Right ventricle myocardium inferior (tissue), 1 donor: Measurements from ENCODE around the gene USH2A. TPM values are rescaled to one million over a fixed set of nuclear protein-coding genes. Genes with fewer than 3 reads are reported as not detected.

ENCODE experiments used
- ATAC-seq: fragments of 200-7000 bp; cut with Tn5 transposase; one replicate; pipeline ENCODE4 v1.9.1; 2020; ENCODE audit warnings: mild to moderate bottlenecking, moderate library complexity
- DNase-seq: peaks from one replicate; pipeline ENCODE4 v3.0.0; 2021; ENCODE audit errors: missing footprints
- intact Hi-C: fragments of 100-400 bp; cut with DNase I; formaldehyde crosslinking; loops from one replicate; pipeline ENCODE4 v1.11.0; 2022
- total RNA-seq: library from RNA; stranded (reverse); fragmentation: NEBNext Ultra II Directional; extraction: Animal tissue kit (Norgen Biotek cat#: 25700); gene quantifications from one replicate; pipeline ENCODE4 v1.2.1, GENCODE V29; 2021
- donor health status: DM: no; HTN: yes; CAD: no; lungs with severe emphysema.

The USH2A gene
- total RNA-seq, 1 donor from 2014 or later, result 1.3 TPM

DNA sequence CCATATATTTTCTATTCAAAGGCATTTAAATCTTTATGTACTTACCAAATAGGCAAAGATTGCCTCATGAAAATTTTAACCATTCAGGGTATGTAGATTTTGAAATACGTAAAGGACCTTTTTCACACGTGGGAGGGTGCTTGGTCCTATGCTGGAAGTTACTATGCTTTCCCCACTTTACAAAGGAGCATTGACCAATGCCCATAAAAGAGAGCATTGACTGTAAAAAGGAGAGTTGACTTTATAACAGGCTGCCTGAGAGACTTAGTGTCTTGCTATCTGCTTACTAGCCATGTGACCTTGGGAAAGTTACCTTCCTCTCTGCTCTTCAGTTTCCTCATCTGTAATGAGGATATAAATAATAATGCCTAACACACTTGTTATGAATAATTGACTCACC is 346.5 kb downstream of the USH2A start:
- no peak for DNase-seq
- intact Hi-C loops, result no loop called here

DNA sequence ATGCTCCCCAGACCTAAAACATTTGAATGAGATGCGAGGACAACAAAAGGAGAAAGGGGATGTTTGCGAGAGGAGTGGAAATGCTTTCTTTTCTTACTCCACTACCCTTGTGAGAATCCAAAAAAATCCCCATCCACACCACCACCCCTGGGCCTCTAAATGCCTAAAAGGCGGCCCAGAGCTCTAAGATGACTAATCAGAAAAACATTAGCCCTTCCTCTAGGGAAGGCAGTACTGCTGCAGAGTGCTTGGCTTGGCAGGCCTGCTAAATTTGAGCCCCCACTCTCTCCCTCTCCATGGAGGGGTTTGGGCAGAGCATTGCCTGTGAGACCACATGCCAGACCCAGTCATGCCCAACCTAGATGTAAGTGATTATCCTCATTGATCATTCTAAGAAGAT is 347.9 kb downstream of the USH2A start:
- intact Hi-C loops, result no loop called here
- ATAC-seq (no peak), DNase-seq (no peak)

More for the DNA sequence above, 346.5 kb downstream of the USH2A start:
- no peak for ATAC-seq

DNA sequence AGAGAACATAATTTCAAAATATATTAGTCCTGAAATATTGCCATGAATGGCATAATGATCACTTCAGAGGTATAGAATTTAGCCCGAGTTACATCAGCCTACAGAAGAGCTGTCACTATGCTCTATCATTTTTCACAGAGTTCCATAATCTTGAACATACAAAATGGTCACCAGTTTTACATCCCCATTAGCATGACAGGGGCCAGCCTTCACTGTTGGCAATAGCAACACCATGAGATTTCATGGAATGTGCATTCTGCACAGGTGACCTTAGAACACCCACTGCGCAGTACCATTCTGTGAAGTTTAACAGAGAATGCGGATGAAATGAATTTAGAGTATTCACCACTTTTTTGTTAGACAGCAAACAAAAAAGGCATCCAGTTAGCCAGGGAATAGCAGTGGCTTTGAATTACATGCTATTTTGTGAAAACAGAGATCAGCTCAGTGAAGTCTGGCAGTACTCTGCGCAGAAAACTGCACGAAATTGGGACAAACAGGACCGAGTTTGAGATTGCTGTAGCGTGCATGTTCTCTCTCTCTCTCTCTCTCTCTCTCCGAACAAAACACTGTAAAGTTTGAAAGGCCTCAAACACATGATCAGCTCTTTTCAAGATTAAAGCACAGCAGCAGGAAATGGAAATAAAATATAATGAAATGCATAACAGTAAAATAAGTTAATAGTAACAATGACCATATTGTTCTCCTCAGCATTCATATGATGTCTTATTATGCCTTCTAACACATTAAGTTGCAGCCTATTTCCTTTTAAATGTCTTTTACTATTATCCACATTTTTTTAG is 349.3 kb downstream of the USH2A start:
- no peak for DNase-seq
- intact Hi-C loops, result no loop called here
- no peak for ATAC-seq

DNA sequence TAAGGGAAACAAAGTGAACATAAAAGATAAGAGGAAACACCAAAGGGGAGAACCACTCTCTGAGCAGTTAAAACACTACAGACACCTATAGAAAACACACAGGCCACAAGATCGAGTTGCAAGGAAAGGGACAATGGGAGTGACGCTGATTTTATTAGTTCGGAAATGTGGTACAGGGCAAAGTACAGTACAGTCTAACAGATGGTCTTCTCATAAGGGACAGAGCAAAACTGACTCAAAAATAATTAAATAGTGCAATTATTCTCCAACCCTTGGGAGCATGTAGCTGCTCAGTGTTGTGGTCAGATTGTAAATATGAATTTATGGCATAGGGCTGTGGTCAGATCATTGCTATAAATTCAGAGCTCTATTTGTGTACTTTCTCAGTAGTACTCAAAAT is 352.0 kb downstream of the USH2A start:
- no peak for DNase-seq
- intact Hi-C loops, result no loop called here

DNA sequence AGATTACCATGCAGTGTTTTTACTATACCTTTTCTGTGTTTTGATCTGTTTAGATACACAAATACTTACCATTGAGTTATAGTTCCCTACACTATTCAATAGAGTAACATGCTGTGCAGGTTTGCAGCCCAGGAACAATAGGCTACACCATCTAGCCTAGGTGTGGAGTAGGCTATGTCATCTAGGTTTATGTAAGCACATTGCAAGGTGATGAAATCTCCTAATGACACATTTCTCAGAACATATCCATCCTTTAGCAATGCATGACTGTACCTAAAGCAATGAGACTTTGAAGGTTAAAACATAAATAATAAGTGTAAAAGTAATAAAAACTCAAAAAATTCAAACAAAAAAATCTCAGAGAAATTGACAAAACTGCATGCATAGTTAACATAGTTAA is 358.6 kb downstream of the USH2A start:
- no peak for DNase-seq
- intact Hi-C loops, result no loop called here
- no peak for ATAC-seq

More for the DNA sequence above, 352.0 kb downstream of the USH2A start:
- no peak for ATAC-seq

DNA sequence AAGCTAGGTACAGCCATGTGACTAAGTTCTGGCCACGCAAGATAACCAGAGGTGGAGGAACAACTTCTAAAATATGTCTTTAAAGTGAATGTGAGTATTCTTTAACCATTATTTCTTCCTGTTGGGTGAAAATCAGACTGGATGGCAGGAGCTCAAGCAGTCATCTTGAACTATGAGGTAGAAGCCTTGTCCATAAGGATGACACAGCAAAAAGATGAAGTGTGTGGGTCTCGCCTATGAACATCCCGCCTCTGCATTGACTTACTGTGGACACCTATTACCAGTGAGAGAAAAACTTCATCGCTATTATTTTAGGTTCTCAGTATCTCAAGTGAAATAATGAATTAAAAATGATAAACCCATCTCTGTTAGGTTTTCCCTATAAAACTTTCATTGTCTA is 365.3 kb downstream of the USH2A start:
- ATAC-seq (no peak), DNase-seq (no peak)
- intact Hi-C loops, result no loop called here

DNA sequence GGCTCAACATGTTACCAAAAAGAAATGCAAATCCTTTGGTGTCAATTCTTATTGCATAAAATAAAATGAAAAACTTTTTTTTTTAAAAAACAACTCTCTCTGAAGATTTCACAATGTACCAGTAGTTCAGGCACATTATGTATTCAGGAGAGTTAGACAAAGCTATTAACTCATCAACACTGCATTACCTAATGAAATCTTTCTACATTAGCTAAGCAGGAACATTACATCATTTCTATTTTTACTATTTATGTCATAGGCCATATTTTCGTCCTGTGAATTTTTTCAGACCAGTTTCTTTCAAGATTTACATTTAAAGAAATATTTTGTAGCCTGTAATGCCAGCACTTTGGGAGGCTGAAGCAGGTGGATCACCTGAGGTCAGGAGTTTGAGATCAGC is 366.2 kb downstream of the USH2A start:
- intact Hi-C loops, result no loop called here

DNA sequence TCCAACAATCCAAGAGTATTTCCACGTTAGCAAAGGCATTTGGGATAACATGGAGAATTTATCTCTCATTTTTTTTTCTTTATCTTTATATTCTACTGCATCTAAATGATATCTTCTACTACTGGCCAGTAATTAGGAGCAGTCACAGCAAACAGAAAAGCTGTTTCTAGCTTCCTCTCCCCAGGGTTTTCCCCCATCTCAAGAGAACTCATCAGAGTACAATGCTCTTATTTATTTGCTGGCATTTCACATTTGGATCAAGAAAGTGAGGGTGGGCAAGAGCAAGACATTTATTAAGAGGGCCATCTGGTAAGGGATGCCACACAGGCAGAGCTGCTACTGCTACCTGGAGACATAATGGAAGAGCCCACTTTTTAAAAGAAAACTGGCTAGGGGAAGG is 368.2 kb downstream of the USH2A start:
- DNase-seq (no peak), ATAC-seq (no peak)
- intact Hi-C loops, result no loop called here

More for the DNA sequence above, 366.2 kb downstream of the USH2A start:
- ATAC-seq (no peak), DNase-seq (no peak)

DNA sequence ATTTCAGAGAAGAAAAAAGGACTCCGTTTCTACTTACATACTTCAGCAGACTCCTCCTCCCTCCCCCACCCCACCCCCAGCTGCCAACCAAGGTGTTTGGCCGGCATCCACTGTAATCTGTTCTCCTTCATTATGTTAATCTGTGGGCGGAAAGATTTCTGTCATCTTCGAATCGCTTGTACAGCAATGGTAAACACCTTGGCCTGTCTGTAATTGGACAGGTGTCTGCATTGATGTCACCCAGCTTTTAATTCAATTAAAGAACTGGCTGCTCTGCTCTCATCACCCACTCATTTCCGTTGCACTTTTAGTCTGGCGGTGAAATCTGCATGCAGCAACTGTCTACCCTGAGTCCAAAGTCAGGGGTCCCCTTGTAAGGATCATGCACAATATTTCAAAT is 368.6 kb downstream of the USH2A start:
- DNase-seq (no peak), ATAC-seq (no peak)
- intact Hi-C loops, result no loop called here

DNA sequence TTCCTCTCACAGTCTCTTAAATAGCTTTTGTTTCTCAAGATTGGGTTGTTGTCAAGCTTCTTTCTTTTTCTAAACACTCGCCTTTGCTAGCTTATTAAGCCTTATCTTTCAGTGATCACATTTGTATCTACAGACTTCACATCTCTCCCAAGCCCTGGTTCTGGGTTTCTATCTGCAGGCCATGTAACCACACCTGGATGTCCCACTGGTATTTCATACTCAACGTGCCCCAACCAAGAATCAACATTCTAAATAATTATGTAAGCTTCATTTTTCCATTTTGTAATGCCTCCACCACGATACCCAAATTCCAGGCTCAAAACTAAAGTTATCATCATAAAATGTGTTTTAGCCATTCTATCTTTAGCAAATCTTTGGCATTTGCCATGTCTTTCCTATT is 372.2 kb downstream of the USH2A start:
- intact Hi-C loops, result no loop called here
- no peak for ATAC-seq
- no peak for DNase-seq

DNA sequence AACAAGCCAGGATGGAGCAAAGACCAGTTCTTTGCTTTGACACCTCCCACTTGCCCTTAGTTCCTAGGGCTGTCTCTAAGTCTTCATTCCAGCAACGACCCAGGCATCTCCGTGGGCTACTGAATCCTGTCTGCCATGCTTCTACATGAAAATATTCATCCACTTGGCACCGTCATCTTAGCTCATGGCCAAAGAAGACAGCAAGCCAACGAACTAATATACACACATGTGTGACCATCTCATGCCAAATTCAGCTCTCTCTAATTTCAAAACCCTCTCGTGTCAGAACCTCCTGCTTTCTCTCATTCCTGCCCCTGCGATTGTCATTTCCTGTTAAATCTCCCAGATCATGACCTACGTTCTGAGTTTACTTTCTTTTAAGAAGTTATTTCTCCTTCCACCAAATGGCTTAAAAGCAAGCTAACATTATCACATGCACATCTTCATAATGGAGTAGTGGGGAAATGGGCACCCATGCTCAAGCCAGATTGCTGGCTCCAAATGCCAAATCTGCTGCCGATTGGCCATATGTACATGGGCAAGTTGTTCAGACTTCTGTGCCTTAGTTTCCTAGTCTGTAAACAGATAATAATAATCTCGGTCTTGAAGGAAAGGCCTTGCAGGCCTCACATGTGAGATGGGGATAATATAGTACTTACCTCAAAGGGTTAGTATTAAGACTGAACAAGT is 373.4 kb downstream of the USH2A start:
- no peak for ATAC-seq
- DNase-seq, result no peak
- intact Hi-C loops, result no loop called here

DNA sequence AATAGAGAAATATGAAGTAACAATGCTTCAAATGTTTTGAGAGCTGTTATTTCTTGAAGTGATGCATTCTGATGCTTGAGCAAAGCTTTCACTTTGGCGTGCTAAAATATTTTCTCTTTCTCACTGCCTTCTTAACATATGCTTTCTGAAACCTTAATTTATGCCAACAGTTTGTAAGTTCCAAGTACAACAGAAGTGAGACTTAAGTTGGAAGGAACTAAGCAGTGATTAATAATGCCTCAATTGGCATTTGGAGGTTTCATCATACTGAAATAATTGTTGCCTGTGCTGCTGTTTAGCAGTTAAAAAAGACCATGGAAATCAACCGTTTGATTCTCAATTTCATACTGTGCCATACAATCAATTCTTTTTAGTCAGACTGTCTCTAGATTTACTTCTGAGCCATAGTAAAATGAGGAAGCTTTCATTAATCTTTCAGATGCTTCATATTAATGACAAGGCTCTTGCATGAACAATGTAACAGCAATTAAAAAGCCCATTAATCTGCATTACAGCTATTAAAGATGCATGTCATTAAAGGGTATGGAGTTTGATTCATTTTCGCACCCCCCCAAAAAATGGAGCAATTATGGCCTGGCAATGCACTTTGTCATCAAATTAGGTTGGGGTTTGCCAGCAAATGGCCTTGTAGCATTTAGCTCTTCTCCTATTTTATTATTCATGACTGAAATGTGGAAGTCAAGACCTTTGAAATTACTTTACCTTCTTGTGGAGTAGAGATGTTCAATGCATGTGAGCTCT is 375.3 kb downstream of the USH2A start:
- no peak for DNase-seq
- intact Hi-C loops, result no loop called here
- ATAC-seq, result no peak

DNA sequence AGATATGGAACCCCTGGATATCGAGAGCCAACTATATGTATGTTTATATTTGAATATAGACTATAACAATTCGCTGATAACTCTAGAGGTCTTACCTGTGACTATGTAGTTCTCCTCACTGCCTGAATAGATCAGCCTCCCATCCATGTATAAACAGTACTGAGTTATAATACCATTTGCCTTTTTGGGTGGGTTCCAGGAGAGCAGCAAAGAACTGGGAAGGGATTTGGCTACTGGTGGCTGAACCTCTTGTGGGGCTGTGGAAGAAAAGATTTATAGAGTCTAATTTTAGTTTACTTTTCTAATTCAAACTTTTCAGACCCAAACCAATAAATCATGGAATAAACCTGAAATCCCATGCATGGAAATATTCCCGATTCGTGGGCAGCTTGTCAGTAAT is 376.9 kb downstream of the USH2A start:
- intact Hi-C loops, result no loop called here
- DNase-seq, result no peak
- ATAC-seq, result no peak

DNA sequence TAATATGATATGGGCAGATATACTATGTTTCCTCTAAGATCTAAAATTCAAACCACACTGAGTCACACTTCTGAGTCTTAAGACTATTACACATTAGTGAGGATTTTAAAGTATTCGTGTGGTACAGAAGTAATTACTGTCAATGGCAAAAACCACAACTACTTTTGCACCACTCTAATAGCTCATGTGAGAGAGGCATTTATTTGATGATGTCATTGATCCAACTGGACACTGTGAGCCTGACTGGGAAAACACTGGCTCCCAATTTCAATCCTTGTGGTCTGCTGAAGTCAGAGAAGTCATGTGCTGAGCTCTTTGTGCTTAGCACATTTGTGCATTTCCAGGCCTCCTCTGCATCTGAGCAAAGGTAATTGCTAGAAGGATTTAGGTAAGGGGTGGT is 377.8 kb downstream of the USH2A start:
- DNase-seq (no peak), ATAC-seq (no peak)
- intact Hi-C loops, result no loop called here

DNA sequence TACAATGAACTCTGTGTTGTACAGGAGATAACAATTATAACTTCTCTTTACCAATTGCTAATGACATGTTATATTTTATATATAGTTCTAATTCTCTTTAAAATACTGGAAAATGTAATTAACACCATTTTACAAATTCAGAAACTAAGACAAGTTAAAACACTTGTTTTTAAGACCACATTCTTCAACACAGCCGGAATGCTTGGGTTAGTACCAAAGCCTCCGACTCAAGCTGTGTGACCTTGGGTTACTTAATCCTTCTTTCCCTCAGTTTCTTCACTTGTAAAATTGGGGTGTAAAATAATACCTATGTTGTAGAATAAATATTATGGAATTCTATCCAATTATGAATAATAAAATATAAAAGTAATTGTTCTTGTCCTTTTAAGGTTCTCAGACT is 378.7 kb downstream of the USH2A start:
- intact Hi-C loops, result no loop called here
- no peak for ATAC-seq

DNA sequence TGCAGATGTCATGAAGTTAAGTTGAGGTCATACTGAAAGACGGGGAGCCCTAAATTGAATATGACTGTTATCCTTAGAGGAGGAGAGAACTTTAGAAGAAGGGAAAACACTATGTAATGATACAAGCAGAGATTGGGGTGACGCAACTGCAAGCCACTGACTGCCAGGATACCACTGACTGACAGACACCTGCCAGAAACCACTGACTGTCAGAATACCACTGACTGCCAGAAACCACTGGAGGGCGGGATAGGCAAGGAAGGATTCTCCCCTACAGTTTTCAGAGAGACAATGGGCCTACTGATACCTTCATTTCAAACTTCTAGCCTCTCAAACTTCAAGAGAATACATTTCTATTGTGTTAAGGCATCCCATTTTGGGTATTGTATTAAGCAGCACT is 388.7 kb downstream of the USH2A start:
- DNase-seq (no peak), ATAC-seq (no peak)
- intact Hi-C loops, result no loop called here

More for the DNA sequence above, 378.7 kb downstream of the USH2A start:
- DNase-seq, result no peak

DNA sequence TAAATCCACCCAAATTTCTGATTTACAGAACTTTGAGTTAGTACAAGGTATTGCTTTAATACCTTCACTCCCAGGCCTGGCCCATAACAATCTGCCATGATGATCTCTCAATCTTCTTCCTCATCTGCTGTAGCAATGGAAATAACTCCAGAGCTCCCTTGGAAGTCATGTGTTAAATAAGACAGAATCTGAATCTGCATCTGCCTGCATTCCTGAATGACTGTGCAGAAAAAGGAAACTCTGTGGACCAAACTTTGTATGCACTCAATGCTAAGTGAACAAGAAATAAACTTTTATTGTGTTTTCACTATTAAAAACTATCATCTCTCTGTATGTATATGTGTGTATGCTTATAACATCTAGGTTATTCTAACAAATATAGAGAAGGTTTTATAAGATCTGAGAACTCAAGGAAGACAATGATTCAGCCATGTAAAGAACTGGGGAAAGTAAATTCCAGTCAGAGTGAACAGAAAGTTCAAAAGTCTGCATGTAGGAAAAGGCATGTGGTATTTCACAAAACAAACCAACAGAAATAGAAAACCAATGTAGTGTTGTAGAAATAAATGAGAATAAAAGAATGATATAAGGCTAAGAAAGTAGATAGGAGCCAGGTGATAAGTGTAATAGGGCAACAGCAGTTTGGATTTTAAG is 390.2 kb downstream of the USH2A start:
- DNase-seq, result no peak
- intact Hi-C loops, result no loop called here
- ATAC-seq, result no peak

DNA sequence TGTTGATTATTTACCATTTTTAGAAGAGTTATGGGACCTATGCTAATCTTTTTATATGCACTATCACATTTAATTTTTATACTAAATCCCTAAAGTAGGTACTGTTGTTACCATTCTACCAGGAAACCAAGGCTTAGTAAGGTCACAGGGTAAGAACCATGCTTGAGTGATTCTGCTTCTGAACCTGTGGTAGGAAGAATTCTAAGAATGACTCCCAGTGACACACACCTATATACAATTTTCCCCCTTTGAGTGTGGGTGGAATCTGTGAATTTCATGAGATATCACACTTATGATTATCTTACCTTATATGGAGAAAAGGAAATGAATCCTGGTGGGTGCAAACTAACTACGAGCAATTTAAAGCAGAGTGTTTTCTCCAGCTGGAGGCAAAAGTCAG is 391.0 kb downstream of the USH2A start:
- DNase-seq (no peak), ATAC-seq (no peak)
- intact Hi-C loops, result no loop called here

DNA sequence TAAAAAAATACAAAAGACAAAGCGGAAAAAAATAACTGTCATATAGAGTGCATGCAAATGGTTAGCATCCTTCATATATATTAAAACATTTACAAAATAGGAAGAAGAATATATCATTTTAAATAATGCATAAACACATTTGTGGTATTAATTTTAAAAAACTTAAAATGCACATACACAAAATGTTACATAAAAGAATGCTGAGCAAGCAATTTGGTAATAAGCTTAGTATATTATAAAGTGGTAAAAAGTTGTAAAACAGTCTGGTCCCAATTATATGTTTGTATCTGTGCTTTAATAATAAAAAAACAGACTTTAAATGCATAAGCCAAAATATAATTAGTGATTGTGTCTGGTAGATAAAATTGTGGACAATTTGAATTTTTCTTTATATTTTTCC is 394.6 kb downstream of the USH2A start:
- intact Hi-C loops, result no loop called here
- DNase-seq, result no peak
- no peak for ATAC-seq
